Hepatocyte (in vitro differentiated cells): ENCODE data around the gene ACAD9.

ENCODE experiments used
- EZH2 ChIP-seq: fragments of 200-600 bp; sonication (generic); IDR thresholded peaks from 2 replicates; pipeline ENCODE4 v1.6.1; 2016; ENCODE audit warnings: antibody characterized with exemption, mild to moderate bottlenecking, borderline replicate concordance
- EZH2phosphoT487 ChIP-seq: fragments of 200-600 bp; sonication (generic); IDR thresholded peaks from one replicate; pipeline ENCODE4 v1.6.1; 2018; ENCODE audit warnings: antibody characterized with exemption, mild to moderate bottlenecking, low read depth, moderate library complexity; ENCODE audit not compliant: unreplicated experiment, severe bottlenecking
- TF ChIP-seq, protein P1 (sequence below): fragments of 200-600 bp; sonication (generic); IDR thresholded peaks from 2 replicates; pipeline ENCODE4 v1.5.1; 2016; ENCODE audit warnings: antibody characterized with exemption, mild to moderate bottlenecking; ENCODE audit not compliant: poor library complexity

DNA sequence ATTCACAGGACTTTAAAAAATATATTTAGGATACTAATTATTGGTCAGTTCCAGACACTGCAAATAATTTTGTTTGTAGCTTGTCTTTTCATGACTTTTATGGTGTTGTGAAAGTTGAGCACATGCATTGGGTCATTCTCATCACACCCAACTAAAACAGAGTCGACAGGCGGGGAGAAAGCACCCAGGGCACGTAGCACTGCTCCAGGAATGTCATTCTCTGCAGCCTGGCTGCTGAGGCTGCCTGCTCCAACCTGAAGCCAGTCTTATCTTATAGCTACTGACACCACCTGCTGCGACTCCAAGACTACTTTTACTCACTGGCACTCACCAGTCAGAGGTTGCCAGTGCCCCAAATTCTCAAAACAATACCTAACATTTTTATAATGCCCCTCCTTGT is 56.9 kb downstream of the ACAD9 start:
- TF ChIP-seq, protein P1, sequence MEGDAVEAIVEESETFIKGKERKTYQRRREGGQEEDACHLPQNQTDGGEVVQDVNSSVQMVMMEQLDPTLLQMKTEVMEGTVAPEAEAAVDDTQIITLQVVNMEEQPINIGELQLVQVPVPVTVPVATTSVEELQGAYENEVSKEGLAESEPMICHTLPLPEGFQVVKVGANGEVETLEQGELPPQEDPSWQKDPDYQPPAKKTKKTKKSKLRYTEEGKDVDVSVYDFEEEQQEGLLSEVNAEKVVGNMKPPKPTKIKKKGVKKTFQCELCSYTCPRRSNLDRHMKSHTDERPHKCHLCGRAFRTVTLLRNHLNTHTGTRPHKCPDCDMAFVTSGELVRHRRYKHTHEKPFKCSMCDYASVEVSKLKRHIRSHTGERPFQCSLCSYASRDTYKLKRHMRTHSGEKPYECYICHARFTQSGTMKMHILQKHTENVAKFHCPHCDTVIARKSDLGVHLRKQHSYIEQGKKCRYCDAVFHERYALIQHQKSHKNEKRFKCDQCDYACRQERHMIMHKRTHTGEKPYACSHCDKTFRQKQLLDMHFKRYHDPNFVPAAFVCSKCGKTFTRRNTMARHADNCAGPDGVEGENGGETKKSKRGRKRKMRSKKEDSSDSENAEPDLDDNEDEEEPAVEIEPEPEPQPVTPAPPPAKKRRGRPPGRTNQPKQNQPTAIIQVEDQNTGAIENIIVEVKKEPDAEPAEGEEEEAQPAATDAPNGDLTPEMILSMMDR, result no peak
- TF ChIP-seq EZH2 (no peak), EZH2phosphoT487 (no peak)
